ENCODE results near the gene CDH12.

Gene CDH12

GRCh38 chr5:22391956-22392355 is 461.2 kb downstream of the CDH12 start:
- Histone ChIP-seq H3K4me3 (ENCODE audit: low read depth, low read length) (no peak overlapping the region), H3K27ac (no peak overlapping the region), H3K36me3 (replicated peaks) (no peaks in the 10 kb centered on the region), H3K27me3 (replicated peaks) (no peaks in the 10 kb centered on the region)
- DNase-seq: no peak
- no peak for TF ChIP-seq CTCF (IDR thresholded peaks at IDR 0.05; ENCODE audit: low read depth, low read length, missing control alignments)
- in situ Hi-C loops (cut with HindIII; ENCODE audit: low pct_ligation_motif_present, low sequenced_read_pairs): no loop called here

DNA sequence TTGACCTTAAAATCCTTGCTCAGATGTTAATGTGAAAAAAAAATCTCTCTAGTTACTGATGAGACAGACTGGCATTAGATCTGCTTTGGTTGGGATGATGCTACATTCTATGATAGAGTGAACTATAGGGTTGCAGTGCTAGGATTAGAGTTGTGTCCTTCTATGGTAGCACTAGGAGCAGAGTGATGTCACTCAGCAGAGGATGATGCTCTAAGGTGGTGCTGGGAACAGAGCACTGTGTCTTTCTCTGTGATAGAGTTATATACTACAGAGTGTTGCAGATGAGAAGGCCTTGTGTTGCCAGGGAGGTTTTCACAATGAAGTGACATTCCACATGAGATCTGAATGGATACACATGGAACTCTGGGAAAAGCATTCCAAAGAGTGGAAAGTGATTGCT is 462.3 kb downstream of the CDH12 start:
- Histone ChIP-seq H3K36me3 (replicated peaks) (no peaks in the 10 kb centered on the region), H3K4me3 (ENCODE audit: low read depth, low read length) (no peak overlapping the region), H3K27me3 (replicated peaks) (no peaks in the 10 kb centered on the region), H3K27ac (no peak overlapping the region)
- no peak for TF ChIP-seq CTCF (IDR thresholded peaks at IDR 0.05; ENCODE audit: low read depth, low read length, missing control alignments)
- in situ Hi-C loops (cut with HindIII; ENCODE audit: low pct_ligation_motif_present, low sequenced_read_pairs): no loop called here
- no peak for DNase-seq

GRCh38 chr5:22372826-22373660 is 480.1 kb downstream of the CDH12 start:
- no peak for DNase-seq
- in situ Hi-C loops (cut with HindIII; ENCODE audit: low pct_ligation_motif_present, low sequenced_read_pairs): no loop called here
- TF ChIP-seq CTCF (IDR thresholded peaks at IDR 0.05; ENCODE audit: low read depth, low read length, missing control alignments): no peak

GRCh38 chr5:22372376-22372775 is 480.8 kb downstream of the CDH12 start:
- H3K4me3 ChIP-seq (ENCODE audit: low read depth, low read length): no peak overlapping the region
- no peaks in the 10 kb centered on the region for H3K36me3 ChIP-seq (replicated peaks)
- no peak overlapping the region for H3K27ac ChIP-seq
- H3K27me3 ChIP-seq (replicated peaks): no peaks in the 10 kb centered on the region
- in situ Hi-C loops (cut with HindIII; ENCODE audit: low pct_ligation_motif_present, low sequenced_read_pairs): no loop called here
- DNase-seq: no peak
- TF ChIP-seq CTCF (IDR thresholded peaks at IDR 0.05; ENCODE audit: low read depth, low read length, missing control alignments): no peak

More at GRCh38 chr5:22372826-22373660, 480.1 kb downstream of the CDH12 start:
- Histone ChIP-seq H3K27ac (no peak overlapping the region), H3K36me3 (replicated peaks) (no peaks in the 10 kb centered on the region), H3K27me3 (replicated peaks) (no peaks in the 10 kb centered on the region), H3K4me3 (ENCODE audit: low read depth, low read length) (no peak overlapping the region)

- Histone ChIP-seq H3K27ac (no peak overlapping the region), H3K27me3 (replicated peaks) (no peaks in the 10 kb centered on the region), H3K4me3 (ENCODE audit: low read depth, low read length) (no peak overlapping the region), H3K36me3 (replicated peaks) (no peaks in the 10 kb centered on the region)
- in situ Hi-C loops (cut with HindIII; ENCODE audit: low pct_ligation_motif_present, low sequenced_read_pairs): no loop called here
- DNase-seq: no peak
- TF ChIP-seq CTCF (IDR thresholded peaks at IDR 0.05; ENCODE audit: low read depth, low read length, missing control alignments): no peak
These were observed 498.2 kb downstream of the CDH12 start for GRCh38 chr5:22354956-22355355.

DNA sequence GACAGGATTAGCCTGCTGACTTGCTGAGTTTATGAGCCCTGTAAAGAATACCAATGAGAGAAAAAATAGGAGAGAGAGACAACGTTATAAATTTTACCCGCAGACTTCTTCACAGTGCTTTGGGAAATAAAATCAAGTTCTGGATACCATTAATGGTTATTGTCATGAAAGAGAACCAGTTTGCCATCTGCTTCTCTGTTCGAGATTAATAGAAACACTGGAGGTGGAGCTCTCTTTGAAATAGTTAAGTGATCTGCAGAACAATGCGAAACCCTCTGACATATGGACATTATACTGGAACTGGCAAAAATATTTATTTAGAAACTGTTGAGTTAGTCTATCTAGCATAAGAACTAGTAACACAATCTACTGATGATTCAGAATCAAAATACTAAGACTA is 500.7 kb downstream of the CDH12 start:
- Histone ChIP-seq H3K4me3 (ENCODE audit: low read depth, low read length) (no peak overlapping the region), H3K27ac (no peak overlapping the region), H3K36me3 (replicated peaks) (no peaks in the 10 kb centered on the region), H3K27me3 (replicated peaks) (no peaks in the 10 kb centered on the region)
- no peak for TF ChIP-seq CTCF (IDR thresholded peaks at IDR 0.05; ENCODE audit: low read depth, low read length, missing control alignments)
- in situ Hi-C loops (cut with HindIII; ENCODE audit: low pct_ligation_motif_present, low sequenced_read_pairs): no loop called here
- DNase-seq: no peak

Measured in brain microvascular endothelial cell (primary cell).